DMS 273 treated with DMSO at 0.1 percent for 48 hours (cell line): ENCODE data around the gene CGB8.
"Not testable (repeated sequence)": the region's sequence is repeated elsewhere in the genome, so short reads cannot be mapped to it uniquely, and the experiment has no call there.

Experiments
- DNase-seq: peaks from one replicate; lab custom pipeline; 2025; lab: John Stamatoyannopoulos, UW

CGB8 gene

GRCh38 chr19:49030323-49030722 lies 18.6 kb downstream of the CGB8 start:
- DNase-seq = not testable (repeated sequence)

DNA sequence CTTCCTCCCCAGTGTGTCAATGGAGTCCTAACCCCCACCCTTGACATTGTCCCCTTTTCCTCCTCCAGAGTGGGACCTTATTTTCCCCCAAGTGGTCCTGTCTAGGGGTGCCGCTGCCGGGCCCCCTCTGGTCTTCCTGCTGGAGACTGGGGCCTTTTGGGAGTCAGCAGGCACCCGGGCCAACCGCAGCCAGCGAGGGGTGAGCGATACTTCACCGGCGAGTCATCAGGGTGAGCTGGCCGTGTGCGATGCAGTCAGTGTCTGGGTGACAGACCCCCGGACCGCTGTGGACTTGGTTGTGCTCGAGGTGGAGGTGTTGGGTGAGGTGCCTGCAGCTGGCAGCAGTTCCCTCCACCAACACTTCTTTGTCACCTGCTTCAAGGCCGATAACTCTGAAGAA lies 19.2 kb downstream of the CGB8 start:
- DNase-seq = not testable (repeated sequence)

- DNase-seq = not testable (repeated sequence)
Measured at GRCh38 chr19:49028686-49029085, 20.2 kb downstream of the CGB8 start.

- DNase-seq = not testable (repeated sequence)
Measured at GRCh38 chr19:49025599-49025998, 23.3 kb downstream of the CGB8 start.

- not testable (repeated sequence) for DNase-seq
Measured at GRCh38 chr19:49025088-49025487, 23.8 kb downstream of the CGB8 start.

- DNase-seq = not testable (repeated sequence)
Measured at GRCh38 chr19:49024233-49024632, 24.7 kb downstream of the CGB8 start, which contains the start of gene CGB3. TSS of gene CGB3 (minus strand) at chr19:49024333. CDS start at chr19:49023971, 362 bp downstream.

DNA sequence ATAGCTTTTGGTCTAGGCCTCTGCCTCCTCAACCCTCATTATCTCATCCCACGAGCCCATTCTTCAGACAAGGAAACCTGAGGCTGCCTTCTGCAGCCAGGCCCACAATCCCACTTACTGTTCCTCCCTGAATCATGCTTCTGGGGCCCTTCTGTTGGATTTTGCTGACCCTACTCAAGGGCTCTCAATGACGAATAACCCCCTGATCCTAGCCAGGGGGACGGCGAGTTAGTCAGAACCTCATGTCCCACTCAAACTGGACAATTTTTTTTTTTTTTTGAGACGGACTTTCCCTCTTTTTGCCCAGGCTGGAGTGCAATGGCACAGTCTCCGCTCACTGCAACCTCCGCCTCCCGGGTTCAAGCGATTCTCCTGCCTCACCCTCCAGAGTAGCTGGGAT lies 26.8 kb downstream of the CGB8 start:
- no peak for DNase-seq

GRCh38 chr19:49020931-49021895 lies 27.7 kb downstream of the CGB8 start:
- no peak for DNase-seq

- no peak for DNase-seq
Measured at GRCh38 chr19:49020342-49020741, 28.6 kb downstream of the CGB8 start.

DNA sequence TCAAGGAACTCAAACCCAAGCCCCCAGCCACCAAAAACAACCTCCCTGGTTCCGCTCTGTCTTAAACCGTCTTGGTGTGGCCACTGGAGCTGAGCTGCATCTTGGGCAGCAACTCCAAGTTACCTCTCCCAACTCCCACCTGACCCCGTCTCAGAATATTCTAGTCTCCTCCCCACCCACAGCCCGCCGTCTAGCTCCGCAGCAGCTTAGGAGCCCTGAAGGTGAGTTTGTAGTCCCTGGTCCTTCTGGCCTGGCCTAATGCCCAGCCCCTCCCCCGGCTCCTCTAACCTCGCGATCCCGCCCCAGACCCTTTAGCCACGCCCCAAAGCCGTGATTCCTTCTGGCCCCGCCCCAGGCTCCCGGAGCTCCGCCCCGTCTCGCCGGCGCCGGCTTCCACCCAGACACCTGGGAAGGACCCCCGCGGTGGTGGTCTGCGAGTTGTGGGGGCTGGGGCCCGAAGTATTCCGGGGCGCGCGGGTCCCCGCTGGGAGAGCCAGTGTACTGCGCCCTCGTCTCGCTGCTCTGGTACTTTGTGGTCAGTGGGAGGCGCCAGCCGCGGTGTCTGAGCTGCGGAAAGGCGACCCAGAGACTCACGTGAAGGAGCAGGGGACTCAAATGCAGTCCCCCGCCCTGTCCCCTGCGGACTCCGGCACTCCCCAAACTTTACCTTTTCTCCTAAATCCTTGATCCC lies 29.5 kb downstream of the CGB8 start:
- DNase-seq = no peak

DNA sequence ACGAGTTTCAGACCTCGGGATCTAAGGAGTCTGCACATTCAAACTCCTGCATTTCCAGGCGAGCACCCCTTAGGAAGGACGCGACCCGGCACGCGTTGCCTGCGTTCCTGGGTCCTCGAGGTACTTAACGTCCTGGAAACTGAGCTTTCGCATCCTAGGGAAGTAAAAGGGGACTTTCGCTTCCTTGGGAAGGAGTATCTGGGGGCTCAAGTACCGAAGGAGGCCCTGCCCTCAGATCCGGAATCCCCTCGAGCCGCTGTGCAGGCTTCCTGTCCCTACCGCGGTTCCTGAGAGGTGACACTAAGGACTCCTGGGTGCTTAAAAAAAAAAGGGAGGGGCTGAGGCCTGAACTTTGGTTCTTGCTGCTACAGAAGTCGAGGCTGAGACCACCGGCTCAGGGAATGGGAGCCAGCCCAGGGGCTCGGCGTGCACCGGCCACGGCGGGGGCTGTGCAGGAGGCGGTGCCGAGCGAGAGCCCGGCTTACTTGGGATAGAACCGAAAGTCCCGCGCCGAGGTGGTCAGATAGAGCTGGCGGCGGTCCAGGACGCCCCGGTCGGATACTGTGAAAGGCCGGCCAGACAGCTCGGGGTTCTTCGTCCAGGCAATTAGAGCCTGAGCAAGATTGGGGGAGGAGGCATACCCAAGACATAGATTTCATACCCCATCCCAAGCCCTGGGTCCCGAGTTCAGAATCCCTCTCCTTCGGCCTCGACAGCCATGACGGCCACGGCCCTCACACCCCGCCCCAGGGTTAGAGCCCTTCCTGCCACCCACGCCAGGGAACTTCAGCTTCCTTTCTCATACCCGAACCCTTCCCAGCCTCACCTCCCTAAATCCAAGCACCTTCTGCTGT lies 30.3 kb downstream of the CGB8 start:
- DNase-seq = not testable (repeated sequence)

DNA sequence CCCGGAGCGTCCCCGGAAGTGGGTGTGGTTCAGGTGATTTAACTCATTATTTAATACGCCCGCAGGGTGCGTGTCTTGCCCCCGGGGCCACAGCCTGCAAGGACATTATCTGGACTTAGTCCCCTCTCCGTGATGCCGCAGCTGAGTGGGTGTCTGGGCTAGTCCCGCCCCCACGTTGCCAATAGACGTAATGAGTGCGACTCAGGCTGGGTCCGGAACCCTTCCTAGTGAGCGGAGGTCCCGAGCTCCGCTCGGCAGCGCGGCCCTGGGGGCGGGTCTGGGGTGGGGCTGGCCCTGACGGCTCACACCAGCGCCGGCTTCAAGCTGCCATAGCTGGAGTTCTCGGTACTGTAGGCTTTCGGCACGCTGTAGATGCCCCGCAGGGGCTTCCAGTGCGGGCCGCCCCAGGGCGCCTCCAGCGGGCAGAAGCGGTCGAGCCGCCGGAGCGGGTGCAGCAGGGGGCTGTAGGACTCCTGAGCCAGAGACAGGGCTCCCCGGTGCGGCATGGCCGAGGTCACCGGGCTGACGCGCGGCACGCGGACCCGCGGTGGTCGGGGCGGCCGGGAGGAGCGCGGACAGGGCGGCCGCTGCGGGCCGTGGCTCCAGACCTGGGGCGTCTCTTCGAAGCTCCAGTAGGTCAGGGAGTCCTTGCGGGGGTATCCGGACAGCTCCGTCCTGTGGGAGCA lies 31.1 kb downstream of the CGB8 start:
- peak; percentile 17 for DNase-seq

DNA sequence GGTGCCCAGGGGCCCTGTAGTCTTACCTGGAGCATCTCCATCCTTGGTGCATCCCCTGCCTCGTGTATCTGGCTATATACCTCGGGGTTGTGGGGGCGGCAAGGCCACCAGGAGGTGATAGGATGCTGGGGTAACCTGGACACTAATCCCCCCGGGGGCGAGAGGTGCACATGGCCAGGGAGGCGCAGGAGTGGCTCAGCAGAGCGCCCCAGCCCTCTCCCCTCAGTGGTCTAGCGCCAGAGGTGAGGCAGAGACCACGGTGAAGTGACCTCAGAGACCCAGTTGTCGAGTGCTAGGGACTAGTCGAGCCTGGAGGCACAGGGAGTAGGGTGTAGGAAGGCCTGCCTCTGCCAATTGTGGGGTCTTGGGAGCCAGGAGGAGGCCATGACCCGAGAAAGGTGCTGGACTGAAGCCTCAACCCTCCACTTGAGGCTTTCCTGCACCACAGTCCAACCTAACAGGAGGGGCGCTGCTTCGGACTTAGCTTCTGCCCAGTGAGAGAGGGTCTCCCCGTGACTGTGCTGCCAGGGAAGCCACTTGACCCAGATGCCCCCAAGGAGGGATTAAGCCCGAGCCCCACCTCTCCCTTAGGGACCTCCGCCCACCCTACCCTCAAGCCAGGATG lies 31.8 kb downstream of the CGB8 start, which contains the start of gene LHB:
Gene LHB, minus strand, starts transcription at position 51 of the 625 bp plus-strand sequence. Its CDS starts 10 bp downstream, at position 41.
- no peak for DNase-seq

DNA sequence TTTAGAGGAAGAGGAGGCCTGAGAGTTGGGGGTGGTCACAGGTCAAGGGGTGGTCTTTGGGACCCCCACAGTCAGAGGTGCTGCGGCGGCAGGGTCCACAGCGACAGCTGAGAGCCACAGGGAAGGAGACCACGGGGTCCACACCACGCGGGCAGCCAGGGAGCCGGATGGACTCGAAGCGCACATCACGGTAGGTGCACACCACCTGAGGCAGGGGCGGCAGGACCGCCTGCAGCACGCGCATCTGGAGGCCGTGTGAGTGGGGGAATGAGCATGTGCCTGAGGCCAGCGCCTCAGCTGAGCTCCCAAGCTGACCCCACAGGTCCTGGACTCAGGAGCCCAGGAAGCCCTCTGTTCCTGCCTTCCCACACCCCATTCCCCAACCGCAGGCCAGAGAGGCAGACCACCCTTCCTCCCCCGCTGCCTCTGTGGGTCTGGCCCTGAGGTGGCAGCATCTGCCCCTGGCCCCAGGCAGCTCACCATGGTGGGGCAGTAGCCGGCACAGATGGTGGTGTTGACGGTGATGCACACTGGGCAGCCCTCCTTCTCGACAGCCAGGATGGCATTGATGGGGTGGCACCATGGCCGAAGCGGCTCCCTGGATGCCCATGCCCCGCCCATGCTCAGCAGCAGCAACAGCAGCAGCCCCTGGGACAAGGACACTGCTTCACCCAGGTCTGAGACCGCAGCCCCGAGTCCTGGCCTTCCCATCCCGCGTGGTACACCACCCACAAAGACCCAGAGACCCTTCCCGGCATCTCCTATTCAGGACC lies 32.7 kb downstream of the CGB8 start:
- no peak for DNase-seq

- no peak for DNase-seq
Measured at GRCh38 chr19:49014870-49015255, 34.0 kb downstream of the CGB8 start.

GRCh38 chr19:49014123-49014869 lies 34.6 kb downstream of the CGB8 start:
- no peak for DNase-seq

DNA sequence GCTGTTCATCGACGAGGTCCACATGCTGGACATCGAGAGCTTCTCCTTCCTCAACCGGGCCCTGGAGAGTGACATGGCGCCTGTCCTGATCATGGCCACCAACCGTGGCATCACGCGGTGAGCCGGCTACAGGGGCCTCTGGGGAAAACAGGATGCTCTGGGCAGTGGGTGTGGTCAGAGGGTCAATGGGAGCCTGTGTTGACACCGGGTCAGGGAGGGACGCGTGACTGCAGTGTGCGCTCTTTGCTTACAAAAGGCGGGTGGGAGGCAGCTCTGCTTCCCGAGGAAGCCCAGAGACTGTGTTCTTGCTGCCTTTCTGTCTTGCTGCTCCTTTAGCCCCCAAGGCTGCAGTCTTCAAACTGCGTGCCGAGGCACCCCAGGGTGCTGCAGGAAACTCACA lies 37.7 kb downstream of the CGB8 start:
- DNase-seq = no peak

DNA sequence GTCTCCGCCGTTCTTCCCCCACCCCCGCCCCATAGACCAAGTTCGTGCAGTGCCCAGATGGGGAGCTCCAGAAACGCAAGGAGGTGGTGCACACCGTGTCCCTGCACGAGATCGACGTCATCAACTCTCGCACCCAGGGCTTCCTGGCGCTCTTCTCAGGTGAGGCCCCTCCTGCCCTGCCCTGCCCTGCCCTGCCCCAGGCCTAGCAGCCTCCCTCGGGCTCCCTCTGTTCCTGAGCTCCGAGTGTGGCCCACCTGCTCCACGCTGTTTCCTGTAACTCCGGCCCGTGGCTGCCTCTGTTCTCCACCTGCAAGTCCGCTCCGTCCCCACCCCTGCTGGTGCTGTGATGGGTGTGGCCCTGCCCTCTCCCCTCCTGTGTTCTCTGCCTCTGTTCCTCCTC lies 38.5 kb downstream of the CGB8 start:
- DNase-seq = no peak

- DNase-seq = no peak
Measured at GRCh38 chr19:49009828-49010227, 39.1 kb downstream of the CGB8 start.
